PFSK-1 (cell line): ENCODE data around the gene HPGDS.

Source experiments
- FOXP2 ChIP-seq: optimal IDR thresholded peaks from 2 replicates; pipeline ENCODE3; 2011; ENCODE audit warnings: borderline replicate concordance, control low read depth, inconsistent platforms; ENCODE audit not compliant: insufficient read depth; ENCODE audit errors: extremely low read length, extremely low read depth
- POLR2AphosphoS5 ChIP-seq: IDR thresholded peaks from 2 replicates; pipeline ENCODE4 v1.6.1; 2012; ENCODE audit warnings: low read depth, mild to moderate bottlenecking, control low read depth, low read length, moderate library complexity
- TF ChIP-seq, protein P1 (sequence below), 2 experiments: IDR thresholded peaks; 2 replicates each; pipeline versions ENCODE4 v1.6.1 to v1.8.0; 2011 to 2012; ENCODE audit warnings: low read depth in 2 of 2, low read length in 2 of 2, control low read depth in 1 of 2, inconsistent platforms in 1 of 2, mild to moderate bottlenecking in 1 of 2, moderate library complexity in 1 of 2; ENCODE audit not compliant: insufficient read depth in 1 of 2

DNA sequence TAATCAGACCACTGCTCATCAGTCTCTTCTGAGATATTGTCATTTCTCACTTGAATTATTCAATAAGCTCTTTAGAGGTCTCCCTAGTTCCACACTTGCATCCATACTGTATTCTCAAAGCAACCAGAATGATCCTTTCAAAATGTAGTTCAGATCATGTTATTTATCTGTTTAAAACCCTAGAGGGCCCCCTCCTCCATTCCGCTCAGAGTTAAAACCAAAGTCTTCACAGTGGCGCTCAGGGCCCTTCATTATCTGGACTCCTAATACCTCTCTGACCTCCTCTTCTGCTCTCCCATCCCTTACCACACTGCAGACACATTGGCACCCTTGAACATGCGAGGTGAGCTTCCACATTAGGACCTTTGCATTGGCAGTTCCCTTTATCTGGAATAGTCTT is 32.7 kb upstream of the HPGDS start:
- TF ChIP-seq POLR2AphosphoS5 (no peak), FOXP2 (no peak)
- TF ChIP-seq, protein P1, sequence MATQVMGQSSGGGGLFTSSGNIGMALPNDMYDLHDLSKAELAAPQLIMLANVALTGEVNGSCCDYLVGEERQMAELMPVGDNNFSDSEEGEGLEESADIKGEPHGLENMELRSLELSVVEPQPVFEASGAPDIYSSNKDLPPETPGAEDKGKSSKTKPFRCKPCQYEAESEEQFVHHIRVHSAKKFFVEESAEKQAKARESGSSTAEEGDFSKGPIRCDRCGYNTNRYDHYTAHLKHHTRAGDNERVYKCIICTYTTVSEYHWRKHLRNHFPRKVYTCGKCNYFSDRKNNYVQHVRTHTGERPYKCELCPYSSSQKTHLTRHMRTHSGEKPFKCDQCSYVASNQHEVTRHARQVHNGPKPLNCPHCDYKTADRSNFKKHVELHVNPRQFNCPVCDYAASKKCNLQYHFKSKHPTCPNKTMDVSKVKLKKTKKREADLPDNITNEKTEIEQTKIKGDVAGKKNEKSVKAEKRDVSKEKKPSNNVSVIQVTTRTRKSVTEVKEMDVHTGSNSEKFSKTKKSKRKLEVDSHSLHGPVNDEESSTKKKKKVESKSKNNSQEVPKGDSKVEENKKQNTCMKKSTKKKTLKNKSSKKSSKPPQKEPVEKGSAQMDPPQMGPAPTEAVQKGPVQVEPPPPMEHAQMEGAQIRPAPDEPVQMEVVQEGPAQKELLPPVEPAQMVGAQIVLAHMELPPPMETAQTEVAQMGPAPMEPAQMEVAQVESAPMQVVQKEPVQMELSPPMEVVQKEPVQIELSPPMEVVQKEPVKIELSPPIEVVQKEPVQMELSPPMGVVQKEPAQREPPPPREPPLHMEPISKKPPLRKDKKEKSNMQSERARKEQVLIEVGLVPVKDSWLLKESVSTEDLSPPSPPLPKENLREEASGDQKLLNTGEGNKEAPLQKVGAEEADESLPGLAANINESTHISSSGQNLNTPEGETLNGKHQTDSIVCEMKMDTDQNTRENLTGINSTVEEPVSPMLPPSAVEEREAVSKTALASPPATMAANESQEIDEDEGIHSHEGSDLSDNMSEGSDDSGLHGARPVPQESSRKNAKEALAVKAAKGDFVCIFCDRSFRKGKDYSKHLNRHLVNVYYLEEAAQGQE (IDR thresholded peaks at IDR 0.05; ENCODE audit: insufficient read depth in 1 of 2, low read depth in 2 of 2, low read length in 2 of 2) = no peak
